WERI-Rb-1 (cell line): ENCODE results near the gene SIRPB1.

Source experiments
- DNase-seq: peaks from one replicate; pipeline ENCODE4 v3.0.0-alpha.2; 2020
- H3K27ac ChIP-seq: fragments of 250-450 bp; sonication (Bioruptor Pico); 2 replicates; pipeline ENCODE4 v1.5.1; 2020; ENCODE audit warnings: mild to moderate bottlenecking, moderate library complexity
- H3K27me3 ChIP-seq: fragments of 250-450 bp; sonication (Bioruptor Pico); 2 replicates; pipeline ENCODE4 v1.5.1; 2021; ENCODE audit warnings: mild to moderate bottlenecking, low read depth, moderate library complexity; ENCODE audit not compliant: insufficient read depth, severe bottlenecking
- H3K36me3 ChIP-seq: fragments of 250-450 bp; sonication (Bioruptor Pico); 2 replicates; pipeline ENCODE4 v1.5.1; 2020; ENCODE audit warnings: mild to moderate bottlenecking, moderate library complexity
- H3K4me3 ChIP-seq: 2 replicates; pipeline ENCODE4 v1.5.1; 2011; ENCODE audit warnings: low read depth, mild to moderate bottlenecking, control low read depth, low read length
- H3K9me3 ChIP-seq: fragments of 250-450 bp; sonication (Bioruptor Pico); 2 replicates; pipeline ENCODE4 v1.5.1; 2021; ENCODE audit warnings: mild to moderate bottlenecking, moderate library complexity; ENCODE audit not compliant: severe bottlenecking
- CTCF ChIP-seq: IDR thresholded peaks from 2 replicates; pipeline ENCODE4 v1.5.1; 2011; ENCODE audit warnings: low read depth, mild to moderate bottlenecking, control low read depth, inconsistent platforms, low read length

Gene SIRPB1

DNA sequence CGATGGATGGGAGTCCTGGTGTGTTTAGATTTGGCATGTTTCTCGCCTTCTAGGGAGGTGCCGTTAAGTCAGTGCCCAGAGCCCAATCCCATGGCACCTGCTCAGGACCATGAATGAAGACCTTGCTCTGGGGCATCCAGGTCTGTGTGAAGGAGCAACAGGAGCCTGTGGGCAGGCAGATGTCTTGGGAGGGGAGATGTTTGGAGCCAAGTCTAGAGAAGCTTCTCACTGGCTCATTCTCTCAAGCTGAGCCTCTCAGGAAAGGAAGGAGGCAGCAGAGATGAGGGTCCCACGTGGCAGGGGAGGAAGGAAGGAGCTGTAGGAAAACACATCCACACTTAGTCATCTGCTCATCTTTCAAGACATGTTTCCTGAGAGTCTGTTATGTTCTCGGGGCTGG lies 9.5 kb upstream of the SIRPB1 start:
- no peaks in the 10 kb centered on the region for H3K36me3 ChIP-seq
- H3K27ac ChIP-seq = no peak overlapping the region
- no peak for TF ChIP-seq CTCF
- no peak overlapping the region for H3K4me3 ChIP-seq
- DNase-seq = no peak
- no peaks in the 10 kb centered on the region for H3K9me3 ChIP-seq
- peaks cover 83% of the 10 kb centered on the region for H3K27me3 ChIP-seq

DNA sequence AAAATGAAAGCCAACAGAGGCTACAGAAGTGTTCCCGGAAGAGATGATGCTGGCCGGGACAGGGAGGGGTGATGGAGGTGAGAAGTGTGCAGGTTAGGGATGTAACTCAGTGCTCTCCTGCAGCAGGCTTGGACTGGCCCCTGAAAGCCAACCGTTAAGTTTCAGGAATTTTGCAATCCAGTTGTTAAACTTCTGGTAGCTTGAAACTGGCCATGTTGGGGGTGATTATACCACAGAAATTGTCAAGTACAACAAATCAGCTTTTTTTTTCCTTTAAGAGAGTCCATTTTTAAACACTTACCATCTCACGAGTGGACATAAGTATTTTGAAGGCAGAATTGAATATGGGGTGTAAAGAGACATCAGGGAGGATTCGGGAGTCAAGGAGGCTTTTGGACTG lies 8.8 kb upstream of the SIRPB1 start:
- no peak overlapping the region for H3K27ac ChIP-seq
- H3K9me3 ChIP-seq = no peaks in the 10 kb centered on the region
- TF ChIP-seq CTCF = no peak
- peaks cover 88% of the 10 kb centered on the region for H3K27me3 ChIP-seq
- no peaks in the 10 kb centered on the region for H3K36me3 ChIP-seq
- DNase-seq = no peak
- H3K4me3 ChIP-seq = no peak overlapping the region

- DNase-seq = no peak
- Histone ChIP-seq H3K9me3 (no peaks in the 10 kb centered on the region), H3K4me3 (no peak overlapping the region), H3K27me3 (peaks cover 83% of the 10 kb centered on the region), H3K36me3 (no peaks in the 10 kb centered on the region), H3K27ac (no peak overlapping the region)
- TF ChIP-seq CTCF = no peak
Observed at GRCh38 chr20:1627200-1627550, 7.4 kb upstream of the SIRPB1 start.

DNA sequence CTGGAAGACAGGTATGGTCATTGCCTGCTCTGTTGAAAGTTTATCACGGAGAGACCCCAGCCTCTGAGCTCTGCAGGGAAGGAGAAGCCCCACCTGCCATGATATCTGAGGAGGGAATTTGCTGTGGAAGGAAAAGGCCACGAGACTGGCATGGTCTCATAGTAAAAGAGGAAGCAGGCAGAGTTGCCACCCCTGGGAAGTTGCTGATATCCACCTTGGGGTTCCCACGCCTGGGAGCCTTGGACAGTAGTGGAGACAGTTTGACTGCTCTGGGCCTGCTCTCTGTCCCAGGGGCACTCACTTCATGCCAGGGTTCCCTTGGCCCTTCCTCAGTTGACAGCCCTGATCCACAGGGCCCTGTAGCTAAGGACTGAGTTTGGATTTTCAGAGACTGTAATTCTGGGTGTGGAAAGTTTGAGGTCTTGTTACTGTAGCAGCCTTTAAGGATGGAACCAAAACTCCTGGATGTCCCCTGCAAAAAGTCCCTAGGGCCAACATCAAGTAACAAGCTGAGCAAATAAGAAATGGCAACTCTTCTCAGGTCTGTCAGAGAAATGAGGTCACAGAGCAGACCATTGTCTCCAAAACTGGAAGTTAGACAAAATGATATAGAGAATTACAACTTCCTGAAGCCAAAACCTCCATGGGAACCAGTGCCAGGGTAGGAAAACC lies 6.9 kb upstream of the SIRPB1 start:
- Histone ChIP-seq H3K27ac (no peak overlapping the region), H3K36me3 (no peaks in the 10 kb centered on the region), H3K9me3 (no peaks in the 10 kb centered on the region), H3K27me3 (peaks cover 83% of the 10 kb centered on the region), H3K4me3 (no peak overlapping the region)
- no peak for DNase-seq
- no peak for TF ChIP-seq CTCF

GRCh38 chr20:1625083-1625690 lies 5.4 kb upstream of the SIRPB1 start:
- no peaks in the 10 kb centered on the region for H3K9me3 ChIP-seq
- no peak overlapping the region for H3K4me3 ChIP-seq
- TF ChIP-seq CTCF = no peak
- H3K27me3 ChIP-seq = peaks cover 87% of the 10 kb centered on the region
- no peaks in the 10 kb centered on the region for H3K36me3 ChIP-seq
- DNase-seq = no peak
- no peak overlapping the region for H3K27ac ChIP-seq
